DMS 273 (cell line): ENCODE data around the gene DROSHA.
"Not testable (repeated sequence)": the region's sequence is repeated elsewhere in the genome, so short reads cannot be mapped to it uniquely, and the experiment has no call there.

Source experiments
- DNase-seq: peaks from one replicate; lab custom pipeline; 2025; ENCODE audit not compliant: unreplicated experiment; lab: John Stamatoyannopoulos, UW

DROSHA gene

GRCh38 chr5:31416547-31416946, 115.3 kb downstream of the DROSHA start:
- DNase-seq: no peak

GRCh38 chr5:31415960-31416359, 115.9 kb downstream of the DROSHA start:
- DNase-seq: no peak

- no peak for DNase-seq
Observed at GRCh38 chr5:31415009-31415923, 116.6 kb downstream of the DROSHA start.

- peak; percentile 4 for DNase-seq
Observed at GRCh38 chr5:31413030-31413812, 118.7 kb downstream of the DROSHA start.

- DNase-seq: no peak
Observed at GRCh38 chr5:31412324-31412723, 119.6 kb downstream of the DROSHA start.

- DNase-seq: no peak
Observed at GRCh38 chr5:31410089-31410488, 121.8 kb downstream of the DROSHA start.

- no peak for DNase-seq
Observed at GRCh38 chr5:31408814-31409213, 123.1 kb downstream of the DROSHA start.

GRCh38 chr5:31407921-31408693, 123.8 kb downstream of the DROSHA start:
- no peak for DNase-seq

GRCh38 chr5:31404325-31404724, 127.6 kb downstream of the DROSHA start:
- no peak for DNase-seq

GRCh38 chr5:31401691-31402090, 130.2 kb downstream of the DROSHA start:
- no peak for DNase-seq

- DNase-seq: no peak
Observed at GRCh38 chr5:31397926-31398557, 133.9 kb downstream of the DROSHA start.

GRCh38 chr5:31396611-31397295, 135.1 kb downstream of the DROSHA start:
- DNase-seq: no peak

GRCh38 chr5:31395450-31396045, 136.3 kb downstream of the DROSHA start:
- not testable (repeated sequence) for DNase-seq

GRCh38 chr5:31393126-31393525, 138.8 kb downstream of the DROSHA start:
- DNase-seq: no peak

GRCh38 chr5:31392061-31392460, 139.8 kb downstream of the DROSHA start:
- no peak for DNase-seq

- no peak for DNase-seq
Observed at GRCh38 chr5:31390256-31390655, 141.6 kb downstream of the DROSHA start.

GRCh38 chr5:31385774-31386537, 145.9 kb downstream of the DROSHA start:
- DNase-seq: no peak

GRCh38 chr5:31383734-31384133, 148.2 kb downstream of the DROSHA start:
- DNase-seq: no peak
